GM12878 (cell line): ENCODE measurements around the gene AXIN1. TPM values are rescaled to one million over a fixed set of nuclear protein-coding genes. Genes with fewer than 3 reads are reported as not detected.

ENCODE experiments used
- ATAC-seq: fragments of 200-7000 bp; cut with Tn5 transposase; 3 replicates; pipeline ENCODE4 v1.9.1; 2020; ENCODE audit warnings: mild to moderate bottlenecking, moderate library complexity
- BruUV-seq: library from RNA; stranded (reverse); fragments of 400-500 nt; replicated peaks from 2 replicates; lab custom pipeline; 2021; lab: Mats Ljungman, UMichigan
- CTCF ChIA-PET: fragments of 300-600 bp; sonication (Branson Sonifier 250); formaldehyde crosslinking; extraction: SDS; loops from one replicate; lab custom pipeline; 2021; ENCODE audit warnings: inconsistent platforms; lab: Yijun Ruan, JAX
- POLR2A ChIA-PET: fragments of 350-600 bp; formaldehyde crosslinking; extraction: SDS; loops from one replicate; lab custom pipeline; 2021; ENCODE audit warnings: inconsistent platforms; lab: Charles Lee
- RAD21 ChIA-PET: fragments of 300-600 bp; sonication (Branson Sonifier 250); formaldehyde crosslinking; loops from one replicate; lab custom pipeline; 2023; ENCODE audit warnings: antibody characterized with exemption; ENCODE audit not compliant: unreplicated experiment; lab: Charles Lee
- SMC1A ChIA-PET: fragments of 300-600 bp; sonication (Branson Sonifier 250); formaldehyde crosslinking; loops from one replicate; lab custom pipeline; 2023; ENCODE audit not compliant: unreplicated experiment, uncharacterized antibody; lab: Charles Lee
- DNase-seq: peaks from one replicate; pipeline ENCODE4 v3.0.0-alpha.2; 2011; ENCODE audit warnings: low read depth, low spot score
- FAIRE-seq: peaks from 3 replicates; lab custom pipeline; 2011; peaks lifted over from hg19 to GRCh38; lab: Jason Lieb, UNC
- H2AFZ ChIP-seq: 2 replicates; pipeline ENCODE4 v1.6.0; 2011; ENCODE audit warnings: low read depth, low read length, control low read depth; ENCODE audit not compliant: control insufficient read depth
- H3K27ac ChIP-seq: 2 replicates; pipeline ENCODE4 v1.5.1; 2011; ENCODE audit warnings: control low read depth; ENCODE audit not compliant: control insufficient read depth, insufficient read depth
- H3K27me3 ChIP-seq, 2 experiments: replicated peaks in 1 of 2; 2 replicates each; pipeline versions ENCODE4 v1.6.0 to v1.6.1; 2011; ENCODE audit warnings: low read length in 1 of 2; ENCODE audit not compliant: control insufficient read depth in 2 of 2, insufficient read depth in 2 of 2
- H3K36me3 ChIP-seq, 2 experiments: 2 replicates each; pipeline ENCODE4 v1.5.1; 2011; ENCODE audit warnings: low read length in 1 of 2; ENCODE audit not compliant: control insufficient read depth in 2 of 2, insufficient read depth in 2 of 2
- H3K4me1 ChIP-seq: 2 replicates; pipeline ENCODE4 v1.6.1; 2011; ENCODE audit warnings: mild to moderate bottlenecking, low read length, moderate library complexity, mixed read lengths; ENCODE audit not compliant: control insufficient read depth, insufficient read depth
- H3K4me2 ChIP-seq: 2 replicates; pipeline ENCODE4 v1.6.0; 2011; ENCODE audit warnings: control low read depth; ENCODE audit not compliant: control insufficient read depth, insufficient read depth
- H3K4me3 ChIP-seq: fragments of 200-600 bp; sonication (generic); 2 replicates; pipeline ENCODE4 v1.5.1; 2016
- H3K79me2 ChIP-seq: 2 replicates; pipeline ENCODE4 v1.6.0; 2011; ENCODE audit warnings: low read length; ENCODE audit not compliant: control insufficient read depth, insufficient read depth
- H3K9ac ChIP-seq: 2 replicates; pipeline ENCODE4 v1.8.0; 2011; ENCODE audit warnings: low read length, control low read depth, mixed read lengths; ENCODE audit not compliant: control insufficient read depth, insufficient read depth
- H3K9me3 ChIP-seq: replicated peaks from 3 replicates; pipeline ENCODE4 v1.5.1; 2011; ENCODE audit warnings: mild to moderate bottlenecking, low read length; ENCODE audit not compliant: control insufficient read depth, insufficient read depth
- H4K20me1 ChIP-seq: 2 replicates; pipeline ENCODE4 v1.6.0; 2011; ENCODE audit not compliant: control insufficient read depth, insufficient read depth
- BACH1 ChIP-seq: fragments of 450-650 bp; IDR thresholded peaks from 2 replicates; pipeline ENCODE4 v1.6.1; 2017; ENCODE audit warnings: mild to moderate bottlenecking, borderline replicate concordance
- EP300 ChIP-seq, 2 experiments: fragments of 150-350 bp in 1 of 2; IDR thresholded peaks; 2 replicates each; pipeline ENCODE4 v1.6.1; 2011 to 2012; ENCODE audit warnings: low read depth in 2 of 2, low read length in 2 of 2, borderline replicate concordance in 1 of 2, improper control_type of control experiment in 1 of 2, inconsistent platforms in 1 of 2; ENCODE audit not compliant: control insufficient read depth in 1 of 2
- ESRRA ChIP-seq: IDR thresholded peaks from 2 replicates; pipeline ENCODE4 v1.6.1; 2012; ENCODE audit warnings: mild to moderate bottlenecking, low read length, improper control_type of control experiment
- IKZF1 ChIP-seq: fragments of 450-650 bp; conservative IDR thresholded peaks from 2 replicates; pipeline ENCODE4 v1.6.1; 2017; ENCODE audit warnings: antibody characterized with exemption, mild to moderate bottlenecking
- PAX8 ChIP-seq: fragments of 450-650 bp; IDR thresholded peaks from 2 replicates; pipeline ENCODE4 v1.6.1; 2017; ENCODE audit warnings: mild to moderate bottlenecking, moderate library complexity
- RB1 ChIP-seq: fragments of 450-650 bp; formaldehyde crosslinking; IDR thresholded peaks from 2 replicates; pipeline ENCODE4 v1.6.1; 2017; ENCODE audit warnings: mild to moderate bottlenecking, borderline replicate concordance
- RUNX3 ChIP-seq: IDR thresholded peaks from 2 replicates; pipeline ENCODE4 v1.6.1; 2012; ENCODE audit warnings: low read length, inconsistent platforms
- SMAD5 ChIP-seq: IDR thresholded peaks from 2 replicates; pipeline ENCODE4 v1.6.1; 2016; ENCODE audit warnings: antibody characterized with exemption, low read depth
- STAT3 ChIP-seq: IDR thresholded peaks from 2 replicates; pipeline ENCODE4 v1.6.1; 2011; ENCODE audit warnings: low read depth, low read length, improper control_type of control experiment
- SUPT20H ChIP-seq: IDR thresholded peaks from 2 replicates; pipeline ENCODE4 v1.6.1; 2011; ENCODE audit warnings: low read depth, mild to moderate bottlenecking, low read length, moderate library complexity, borderline replicate concordance; ENCODE audit not compliant: control insufficient read depth
- TCF12 ChIP-seq: IDR thresholded peaks from 2 replicates; pipeline ENCODE4 v1.6.1; 2011; ENCODE audit warnings: low read depth, mild to moderate bottlenecking, low read length
- ZNF217 ChIP-seq: fragments of 450-650 bp; IDR thresholded peaks from 2 replicates; pipeline ENCODE4 v1.6.1; 2017; ENCODE audit warnings: antibody characterized with exemption, mild to moderate bottlenecking
- ZNF24 ChIP-seq: fragments of 450-650 bp; IDR thresholded peaks from 2 replicates; pipeline ENCODE4 v1.6.1; 2017; ENCODE audit warnings: antibody characterized with exemption, mild to moderate bottlenecking
- WGBS: methylation state at CpG from one replicate; pipeline ENCODE4 v1.1.6; 2016; ENCODE audit warnings: low lambda C conversion rate; ENCODE audit not compliant: insufficient replicate concordance, insufficient coverage; ENCODE audit errors: missing lambda C conversion rate; 5-methylcytosine and 5-hydroxymethylcytosine counted together
- in situ Hi-C: fragments of 300-500 bp; cut with MboI; formaldehyde crosslinking; loops from 9 replicates; pipeline ENCODE4 v1.14.3; 2018; ENCODE audit warnings: mixed read lengths
- intact Hi-C: fragments of 100-400 bp; cut with micrococcal nuclease; formaldehyde crosslinking; loops from one replicate; pipeline ENCODE4 v1.14.2; 2022; ENCODE audit not compliant: unreplicated experiment
- polyA plus RNA-seq, 11 experiments: library from polyadenylated mRNA; depleted of rRNA in 4 of 11; unstranded in 6 of 11; stranded (reverse) in 5 of 11; fragments of >200 nt; fragmentation: Nextera tagmentation in 4 of 11; fragmentation: Illumina TruSeq in 1 of 11; extraction: Ambion mirVana in 4 of 11; extraction: Trizol in 1 of 11; gene quantifications; 1 replicate in 1 of 11; 2 replicates in 10 of 11; pipeline versions ENCODE4 v1.2.1 to v1.2.3, GENCODE V29; 2011 to 2016; ENCODE audit warnings: inconsistent platforms in 2 of 11, missing spikeins in 2 of 11, low read depth in 1 of 11
- total RNA-seq, 4 experiments: library from RNA; depleted of rRNA in 3 of 4; stranded (reverse); fragments of >200 nt in 3 of 4; fragmentation: Illumina TruSeq in 1 of 4; extraction: Trizol in 1 of 4; gene quantifications; 2 replicates each; pipeline versions ENCODE4 v1.2.1 to v1.2.3, GENCODE V29; 2013 to 2021
- TF ChIP-seq, protein P1 (sequence below): fragments of 450-650 bp; IDR thresholded peaks from 2 replicates; pipeline ENCODE4 v1.6.1; 2017; ENCODE audit warnings: mild to moderate bottlenecking, moderate library complexity
- TF ChIP-seq, protein P2 (sequence below): IDR thresholded peaks from 2 replicates; pipeline ENCODE4 v1.6.1; 2011; ENCODE audit warnings: low read depth, low read length, improper control_type of control experiment, borderline replicate concordance
- TF ChIP-seq, protein P3 (sequence below): fragments of 450-650 bp; IDR thresholded peaks from 2 replicates; pipeline ENCODE4 v1.6.1; 2017; ENCODE audit warnings: mild to moderate bottlenecking

AXIN1 gene
- total and polyA plus RNA-seq, 10 of the 15 experiments (the other 5 are each of a cell fraction or from before 2014, with no cell fraction given), result 0.26 to 27.1 (median 7.7) TPM

DNA sequence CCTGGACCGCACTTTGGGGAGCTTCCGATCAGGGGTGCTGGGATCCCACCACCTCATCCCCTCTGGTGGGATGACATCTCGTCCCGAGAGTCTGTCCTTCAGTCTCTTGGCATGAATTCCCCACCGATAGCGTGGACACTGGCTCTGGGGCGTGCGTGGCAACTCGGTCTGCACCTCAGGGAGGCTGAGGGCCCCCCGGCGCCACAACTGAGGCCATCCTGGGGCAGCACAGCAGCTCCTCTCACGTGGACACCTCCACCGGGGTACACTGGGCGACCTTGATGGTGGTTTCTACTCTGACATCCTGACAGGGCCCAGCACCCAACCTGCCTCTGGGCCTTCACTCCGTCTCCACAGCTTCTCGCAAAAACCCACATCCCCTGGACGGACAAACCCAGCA, 61.0 kb downstream of the AXIN1 start:
- Histone ChIP-seq H3K9me3 (no peaks in the 10 kb centered on the region), H3K27ac (no peak overlapping the region), H2AFZ (no peak overlapping the region), H3K4me3 (no peak overlapping the region), H3K9ac (no peak overlapping the region), H4K20me1 (no peaks in the 10 kb centered on the region), H3K79me2 (no peaks in the 10 kb centered on the region), H3K27me3 (no peaks in the 10 kb centered on the region), H3K36me3 (peaks cover 0 to 13% of the 10 kb centered on the region in 2 experiments; a peak in 2 of 4 replicates), H3K4me2 (no peak overlapping the region), H3K4me1 (no peaks in the 10 kb centered on the region)
- POLR2A ChIA-PET, result no interaction called here
- DNase-seq (no peak), ATAC-seq (no peak), FAIRE-seq (no peak)
- in situ Hi-C loops (no loop called here), intact Hi-C loops (no loop called here)
- BruUV-seq, result no TSS peak
- WGBS, result 83% methylated on average over 16 of the region's 17 CpGs
- SMC1A ChIA-PET, result no interaction called here
- TF ChIP-seq SMAD5 (no peak), ZNF24 (no peak), EP300 (IDR thresholded peaks at IDR 0.05; ENCODE audit: borderline replicate concordance in 1 of 2, control insufficient read depth in 1 of 2, low read depth in 2 of 2, low read length in 2 of 2) (no peak), RB1 (no peak), ZNF217 (no peak), BACH1 (no peak), SUPT20H (no peak), ESRRA (no peak), STAT3 (no peak), IKZF1 (no peak), RUNX3 (no peak), TCF12 (no peak), PAX8 (no peak)
- TF ChIP-seq, protein P1, sequence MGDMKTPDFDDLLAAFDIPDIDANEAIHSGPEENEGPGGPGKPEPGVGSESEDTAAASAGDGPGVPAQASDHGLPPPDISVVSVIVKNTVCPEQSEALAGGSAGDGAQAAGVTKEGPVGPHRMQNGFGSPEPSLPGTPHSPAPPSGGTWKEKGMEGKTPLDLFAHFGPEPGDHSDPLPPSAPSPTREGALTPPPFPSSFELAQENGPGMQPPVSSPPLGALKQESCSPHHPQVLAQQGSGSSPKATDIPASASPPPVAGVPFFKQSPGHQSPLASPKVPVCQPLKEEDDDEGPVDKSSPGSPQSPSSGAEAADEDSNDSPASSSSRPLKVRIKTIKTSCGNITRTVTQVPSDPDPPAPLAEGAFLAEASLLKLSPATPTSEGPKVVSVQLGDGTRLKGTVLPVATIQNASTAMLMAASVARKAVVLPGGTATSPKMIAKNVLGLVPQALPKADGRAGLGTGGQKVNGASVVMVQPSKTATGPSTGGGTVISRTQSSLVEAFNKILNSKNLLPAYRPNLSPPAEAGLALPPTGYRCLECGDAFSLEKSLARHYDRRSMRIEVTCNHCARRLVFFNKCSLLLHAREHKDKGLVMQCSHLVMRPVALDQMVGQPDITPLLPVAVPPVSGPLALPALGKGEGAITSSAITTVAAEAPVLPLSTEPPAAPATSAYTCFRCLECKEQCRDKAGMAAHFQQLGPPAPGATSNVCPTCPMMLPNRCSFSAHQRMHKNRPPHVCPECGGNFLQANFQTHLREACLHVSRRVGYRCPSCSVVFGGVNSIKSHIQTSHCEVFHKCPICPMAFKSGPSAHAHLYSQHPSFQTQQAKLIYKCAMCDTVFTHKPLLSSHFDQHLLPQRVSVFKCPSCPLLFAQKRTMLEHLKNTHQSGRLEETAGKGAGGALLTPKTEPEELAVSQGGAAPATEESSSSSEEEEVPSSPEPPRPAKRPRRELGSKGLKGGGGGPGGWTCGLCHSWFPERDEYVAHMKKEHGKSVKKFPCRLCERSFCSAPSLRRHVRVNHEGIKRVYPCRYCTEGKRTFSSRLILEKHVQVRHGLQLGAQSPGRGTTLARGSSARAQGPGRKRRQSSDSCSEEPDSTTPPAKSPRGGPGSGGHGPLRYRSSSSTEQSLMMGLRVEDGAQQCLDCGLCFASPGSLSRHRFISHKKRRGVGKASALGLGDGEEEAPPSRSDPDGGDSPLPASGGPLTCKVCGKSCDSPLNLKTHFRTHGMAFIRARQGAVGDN, result no peak
- TF ChIP-seq, protein P2, sequence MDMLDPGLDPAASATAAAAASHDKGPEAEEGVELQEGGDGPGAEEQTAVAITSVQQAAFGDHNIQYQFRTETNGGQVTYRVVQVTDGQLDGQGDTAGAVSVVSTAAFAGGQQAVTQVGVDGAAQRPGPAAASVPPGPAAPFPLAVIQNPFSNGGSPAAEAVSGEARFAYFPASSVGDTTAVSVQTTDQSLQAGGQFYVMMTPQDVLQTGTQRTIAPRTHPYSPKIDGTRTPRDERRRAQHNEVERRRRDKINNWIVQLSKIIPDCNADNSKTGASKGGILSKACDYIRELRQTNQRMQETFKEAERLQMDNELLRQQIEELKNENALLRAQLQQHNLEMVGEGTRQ, result no peak
- TF ChIP-seq, protein P3, sequence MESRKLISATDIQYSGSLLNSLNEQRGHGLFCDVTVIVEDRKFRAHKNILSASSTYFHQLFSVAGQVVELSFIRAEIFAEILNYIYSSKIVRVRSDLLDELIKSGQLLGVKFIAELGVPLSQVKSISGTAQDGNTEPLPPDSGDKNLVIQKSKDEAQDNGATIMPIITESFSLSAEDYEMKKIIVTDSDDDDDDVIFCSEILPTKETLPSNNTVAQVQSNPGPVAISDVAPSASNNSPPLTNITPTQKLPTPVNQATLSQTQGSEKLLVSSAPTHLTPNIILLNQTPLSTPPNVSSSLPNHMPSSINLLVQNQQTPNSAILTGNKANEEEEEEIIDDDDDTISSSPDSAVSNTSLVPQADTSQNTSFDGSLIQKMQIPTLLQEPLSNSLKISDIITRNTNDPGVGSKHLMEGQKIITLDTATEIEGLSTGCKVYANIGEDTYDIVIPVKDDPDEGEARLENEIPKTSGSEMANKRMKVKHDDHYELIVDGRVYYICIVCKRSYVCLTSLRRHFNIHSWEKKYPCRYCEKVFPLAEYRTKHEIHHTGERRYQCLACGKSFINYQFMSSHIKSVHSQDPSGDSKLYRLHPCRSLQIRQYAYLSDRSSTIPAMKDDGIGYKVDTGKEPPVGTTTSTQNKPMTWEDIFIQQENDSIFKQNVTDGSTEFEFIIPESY, result no peak
- CTCF ChIA-PET, result no interaction called here
- RAD21 ChIA-PET, result no interaction called here
